SK-N-SH (cell line): Measurements from ENCODE around the gene RASA1.

Experiments
- CTCF ChIP-seq: fragments of 200-600 bp; sonication (generic); IDR thresholded peaks from 2 replicates; pipeline ENCODE4 v1.6.1; 2017; ENCODE audit warnings: antibody characterized with exemption, mild to moderate bottlenecking, moderate library complexity
- FOSL2 ChIP-seq: IDR thresholded peaks from 2 replicates; pipeline ENCODE4 v1.4.0; 2012; ENCODE audit warnings: low read depth, mild to moderate bottlenecking, moderate library complexity, borderline replicate concordance
- SMC3 ChIP-seq: IDR thresholded peaks from 2 replicates; pipeline ENCODE4 v1.6.1; 2012; ENCODE audit warnings: low read depth, low read length, improper control_type of control experiment

GRCh38 chr5:87347272-87347671 is 79.6 kb downstream of the RASA1 start:
- TF ChIP-seq CTCF (no peak), SMC3 (no peak), FOSL2 (no peak)
